Measurements from ENCODE around the gene APOB. TPM values are rescaled to one million over a fixed set of nuclear protein-coding genes. Genes with fewer than 3 reads are reported as not detected.

APOB gene
- total and polyA plus RNA-seq, 2 of the 13 experiments (the other 11 are each of a cell fraction or from before 2014, with no cell fraction given), result 1,569 to 2,515 TPM

DNA sequence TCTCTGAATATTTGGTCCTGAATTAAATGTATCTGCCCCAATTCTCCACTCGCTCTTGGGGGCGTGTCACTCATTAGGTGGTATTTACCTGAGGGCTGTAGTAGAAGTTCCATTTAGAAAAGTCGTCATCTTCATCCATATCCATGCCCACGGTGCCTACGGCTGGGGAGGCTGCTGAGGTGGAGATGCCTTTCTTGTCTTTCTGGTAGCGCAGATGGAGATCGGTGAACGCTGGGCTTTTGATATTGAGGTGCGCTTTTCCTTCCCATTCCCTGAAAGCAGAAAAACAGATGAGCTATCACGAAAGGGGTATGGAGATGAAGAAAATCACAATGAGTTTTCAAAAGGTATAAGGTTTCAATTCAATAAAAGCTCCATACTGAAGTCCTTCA, 39.7 kb downstream of the APOB start (continued):
- TF ChIP-seq SMYD3 (CRISPR knock-in tag; IDR thresholded peaks at IDR 0.05) (no peak), ZNF33A (CRISPR knock-in tag; IDR thresholded peaks at IDR 0.05; ENCODE audit: borderline replicate concordance) (0 out of 2 replicates have a peak, but pooled peaks have one; percentile 24), POLR2AphosphoS5 (IDR thresholded peaks at IDR 0.05; ENCODE audit: low read depth, low read length) (peak; percentile 15; the same call in 1 of the 2 replicates), ZNF879 (CRISPR knock-in tag; IDR thresholded peaks at IDR 0.05) (peak; percentile 29; the same call in 1 of the 2 replicates), ZNF207 (IDR thresholded peaks at IDR 0.05; ENCODE audit: borderline replicate concordance) (no peak), ZNF44 (CRISPR knock-in tag; IDR thresholded peaks at IDR 0.05) (no peak), PCBP2 (optimal IDR thresholded peaks at IDR 0.05; ENCODE audit: low read depth, low read length, poor library complexity, severe bottlenecking) (no peak), ZNF567 (CRISPR knock-in tag; IDR thresholded peaks at IDR 0.05; ENCODE audit: borderline replicate concordance) (no peak)

GRCh38 chr2:21003572-21004180, 40.2 kb downstream of the APOB start:
- in situ Hi-C loops (cut with HindIII; ENCODE audit: extremely low pct_ligation_motif_present, low pct_unique_long_range_greater_than_20kb) (no loop called here), intact Hi-C loops (cut with micrococcal nuclease; ENCODE audit: unreplicated experiment) (loop anchor here (10.0 kb wide), 1 partner anchor 409 kb away; no protein-coding TSS in a partner anchor)
- no peak for ATAC-seq
- H3K4me3 ChIP-seq (replicated peaks in 1 of 3; ENCODE audit: insufficient read depth in 1 of 3, low read depth in 2 of 3, low read length in 3 of 3), result no peak overlapping the region
- POLR2A ChIA-PET, result interaction anchor here (1.3 kb wide), 1 partner anchor 38 kb away, joined by 3 read pairs; no protein-coding TSS in a partner anchor
- H3K27me3 ChIP-seq (ENCODE audit: control insufficient read depth in 1 of 2, insufficient read depth in 2 of 2, low read length in 2 of 2), result no peaks in the 10 kb centered on the region
- no peak overlapping the region for H3K27ac ChIP-seq (ENCODE audit: extremely low read length, insufficient read depth, low read length)
- 98% methylated on average over 2 of the region's 2 CpGs for WGBS (ENCODE audit: low lambda C conversion rate)
- CTCF ChIA-PET (ENCODE audit: low intra/inter-chr PET ratio, low total read pairs), result no interaction called here
- no peak overlapping the region for H3K9ac ChIP-seq (ENCODE audit: insufficient read depth, low read depth, low read length)
- no peak for DNase-seq (ENCODE audit: low spot score)
- no peak overlapping the region for H2AFZ ChIP-seq (ENCODE audit: low read length)
- peaks cover 91% of the 10 kb centered on the region for H4K20me1 ChIP-seq (ENCODE audit: insufficient read depth, low read length)
- H3K9me3 ChIP-seq (ENCODE audit: low read length), result no peaks in the 10 kb centered on the region
- BruUV-seq (replicated peaks), result no TSS peak
- H3K4me1 ChIP-seq (ENCODE audit: insufficient read depth, low read length), result peaks cover 29% of the 10 kb centered on the region
- H3K36me3 ChIP-seq (replicated peaks in 1 of 2; ENCODE audit: control insufficient read depth in 1 of 2, insufficient read depth in 2 of 2, low read length in 2 of 2), result peaks cover 33 to 74% of the 10 kb centered on the region in 2 experiments
- FAIRE-seq, result no peak
- H3K4me2 ChIP-seq (ENCODE audit: low read depth, low read length), result no peak overlapping the region
- H3K79me2 ChIP-seq (ENCODE audit: insufficient read depth, low read length), result peaks cover 6% of the 10 kb centered on the region
- TF ChIP-seq ZNF432 (CRISPR knock-in tag; IDR thresholded peaks at IDR 0.05; ENCODE audit: borderline replicate concordance) (no peak), CREB1 (IDR thresholded peaks at IDR 0.05) (no peak), CREB1 (CRISPR knock-in tag; IDR thresholded peaks at IDR 0.05) (peak; percentile 52), AGO2 (optimal IDR thresholded peaks at IDR 0.05; ENCODE audit: low read depth, low read length) (peak; percentile 93), ZNF557 (CRISPR knock-in tag; IDR thresholded peaks at IDR 0.05) (0 out of 2 replicates have a peak, but pooled peaks have one; percentile 19), BATF2 (CRISPR knock-in tag; IDR thresholded peaks at IDR 0.05) (0 out of 2 replicates have a peak, but pooled peaks have one; percentile 0), HNRNPL (IDR thresholded peaks at IDR 0.05; ENCODE audit: low read depth, low read length) (0 out of 2 replicates have a peak, but pooled peaks have one; percentile 43), ZMYM2 (CRISPR knock-in tag; IDR thresholded peaks at IDR 0.05) (no peak), ATF7-NPFF (CRISPR knock-in tag; IDR thresholded peaks at IDR 0.05; ENCODE audit: low read depth) (peak; percentile 6; the same call in 1 of the 2 replicates), POLR2AphosphoS5 (IDR thresholded peaks at IDR 0.05; ENCODE audit: low read depth, low read length) (peak; percentile 45), ZSCAN9 (CRISPR knock-in tag; IDR thresholded peaks at IDR 0.05; ENCODE audit: borderline replicate concordance) (0 out of 2 replicates have a peak, but pooled peaks have one; percentile 8), BORCS8-MEF2B (CRISPR knock-in tag; IDR thresholded peaks at IDR 0.05) (no peak), HNF4A (CRISPR knock-in tag; IDR thresholded peaks at IDR 0.05) (no peak)
- TF ChIP-seq, protein P1, sequence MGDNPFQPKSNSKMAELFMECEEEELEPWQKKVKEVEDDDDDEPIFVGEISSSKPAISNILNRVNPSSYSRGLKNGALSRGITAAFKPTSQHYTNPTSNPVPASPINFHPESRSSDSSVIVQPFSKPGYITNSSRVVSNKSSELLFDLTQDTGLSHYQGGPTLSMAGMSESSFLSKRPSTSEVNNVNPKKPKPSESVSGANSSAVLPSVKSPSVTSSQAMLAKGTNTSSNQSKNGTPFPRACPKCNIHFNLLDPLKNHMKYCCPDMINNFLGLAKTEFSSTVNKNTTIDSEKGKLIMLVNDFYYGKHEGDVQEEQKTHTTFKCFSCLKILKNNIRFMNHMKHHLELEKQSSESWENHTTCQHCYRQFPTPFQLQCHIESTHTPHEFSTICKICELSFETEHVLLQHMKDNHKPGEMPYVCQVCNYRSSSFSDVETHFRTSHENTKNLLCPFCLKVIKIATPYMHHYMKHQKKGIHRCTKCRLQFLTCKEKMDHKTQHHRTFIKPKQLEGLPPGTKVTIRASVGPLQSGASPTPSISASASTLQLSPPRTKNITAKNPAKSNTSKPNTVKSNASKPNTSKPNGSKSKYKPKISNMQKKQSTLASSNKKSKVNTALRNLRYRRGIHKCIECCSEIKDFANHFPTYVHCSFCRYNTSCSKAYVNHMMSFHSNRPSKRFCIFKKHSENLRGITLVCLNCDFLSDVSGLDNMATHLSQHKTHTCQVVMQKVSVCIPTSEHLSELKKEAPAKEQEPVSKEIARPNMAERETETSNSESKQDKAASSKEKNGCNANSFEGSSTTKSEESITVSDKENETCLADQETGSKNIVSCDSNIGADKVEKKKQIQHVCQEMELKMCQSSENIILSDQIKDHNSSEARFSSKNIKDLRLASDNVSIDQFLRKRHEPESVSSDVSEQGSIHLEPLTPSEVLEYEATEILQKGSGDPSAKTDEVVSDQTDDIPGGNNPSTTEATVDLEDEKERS (CRISPR knock-in tag; IDR thresholded peaks at IDR 0.05), result peak; percentile 35; the same call in 1 of the 2 replicates

Measured in HepG2 (cell line).